ENCODE data around the gene PES1.

DNA sequence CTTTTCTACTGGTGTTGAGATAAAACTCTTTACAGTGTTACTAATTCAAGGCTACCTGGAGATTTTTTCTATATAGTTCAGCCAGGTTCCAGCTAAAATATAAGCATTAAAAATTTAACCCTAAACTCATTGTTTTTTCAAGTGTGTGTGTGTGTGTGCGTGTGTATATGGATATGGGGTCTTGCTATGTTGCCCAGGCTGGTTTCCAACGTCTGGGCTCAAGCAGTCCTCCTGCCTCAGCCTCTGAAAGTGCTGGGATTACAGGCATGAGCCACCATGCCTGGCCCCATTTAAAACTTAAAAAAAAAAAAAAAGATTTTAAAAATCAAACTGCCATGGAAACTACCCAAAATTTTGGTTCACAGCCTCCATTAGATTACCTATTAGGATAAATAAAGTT lies 4.5 kb upstream of the PES1 start:
- TF ChIP-seq, protein P1, sequence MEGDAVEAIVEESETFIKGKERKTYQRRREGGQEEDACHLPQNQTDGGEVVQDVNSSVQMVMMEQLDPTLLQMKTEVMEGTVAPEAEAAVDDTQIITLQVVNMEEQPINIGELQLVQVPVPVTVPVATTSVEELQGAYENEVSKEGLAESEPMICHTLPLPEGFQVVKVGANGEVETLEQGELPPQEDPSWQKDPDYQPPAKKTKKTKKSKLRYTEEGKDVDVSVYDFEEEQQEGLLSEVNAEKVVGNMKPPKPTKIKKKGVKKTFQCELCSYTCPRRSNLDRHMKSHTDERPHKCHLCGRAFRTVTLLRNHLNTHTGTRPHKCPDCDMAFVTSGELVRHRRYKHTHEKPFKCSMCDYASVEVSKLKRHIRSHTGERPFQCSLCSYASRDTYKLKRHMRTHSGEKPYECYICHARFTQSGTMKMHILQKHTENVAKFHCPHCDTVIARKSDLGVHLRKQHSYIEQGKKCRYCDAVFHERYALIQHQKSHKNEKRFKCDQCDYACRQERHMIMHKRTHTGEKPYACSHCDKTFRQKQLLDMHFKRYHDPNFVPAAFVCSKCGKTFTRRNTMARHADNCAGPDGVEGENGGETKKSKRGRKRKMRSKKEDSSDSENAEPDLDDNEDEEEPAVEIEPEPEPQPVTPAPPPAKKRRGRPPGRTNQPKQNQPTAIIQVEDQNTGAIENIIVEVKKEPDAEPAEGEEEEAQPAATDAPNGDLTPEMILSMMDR (IDR thresholded peaks at IDR 0.05 in 2 of 3, conservative IDR thresholded peaks at IDR 0.05 in 1 of 3; ENCODE audit: borderline replicate concordance in 1 of 3, insufficient read depth in 1 of 3, low read depth in 2 of 3, low read length in 2 of 3): no peak
- TF ChIP-seq ELF1 (IDR thresholded peaks at IDR 0.05; ENCODE audit: borderline replicate concordance, low read depth) (no peak), EZH2 (IDR thresholded peaks at IDR 0.05) (no peak), REST (IDR thresholded peaks at IDR 0.05; ENCODE audit: low read depth) (no peak), POLR2A (IDR thresholded peaks at IDR 0.05; ENCODE audit: borderline replicate concordance, extremely low read depth, insufficient read depth, insufficient read length) (no peak)
- TF ChIP-seq, protein P2, sequence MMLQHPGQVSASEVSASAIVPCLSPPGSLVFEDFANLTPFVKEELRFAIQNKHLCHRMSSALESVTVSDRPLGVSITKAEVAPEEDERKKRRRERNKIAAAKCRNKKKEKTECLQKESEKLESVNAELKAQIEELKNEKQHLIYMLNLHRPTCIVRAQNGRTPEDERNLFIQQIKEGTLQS (IDR thresholded peaks at IDR 0.05): no peak

Data from HCT116 (cell line).